Erythroblast (primary cell): ENCODE results near the gene KCNMB1.

ENCODE experiments used
- GATA1 ChIP-seq: IDR thresholded peaks from 2 replicates; pipeline ENCODE4 v1.6.1; 2011; ENCODE audit warnings: low read depth, mild to moderate bottlenecking, control low read depth, low read length, moderate library complexity
- POLR2A ChIP-seq: IDR thresholded peaks from 2 replicates; pipeline ENCODE4 v1.6.1; 2011; ENCODE audit warnings: mild to moderate bottlenecking, low read length

GRCh38 chr5:170353011-170353761 lies 36.0 kb downstream of the KCNMB1 start:
- TF ChIP-seq POLR2A: no peak
- no peak for TF ChIP-seq GATA1
